Purkinje cell (primary cell): ENCODE measurements around the gene CYP2C18. TPM values are rescaled to one million over a fixed set of nuclear protein-coding genes. Genes with fewer than 3 reads are reported as not detected.

Experiments used
- polyA plus RNA-seq: library from polyadenylated mRNA; unstranded; fragments of >200 nt; fragmentation: Nextera tagmentation; gene quantifications from 2 replicates; pipeline ENCODE4 v1.2.1, GENCODE V29; 2014

Gene CYP2C18
- polyA plus RNA-seq, result 5.4 and 9.5 TPM in 2 replicates

GRCh38 chr10:94683214-94684054 is at the start of gene CYP2C18:
TSS of gene CYP2C18 (plus strand) at chr10:94683729. CDS start at chr10:94683820, 91 bp downstream.

GRCh38 chr10:94762393-94762792 is 78.9 kb downstream of the CYP2C18 start, which contains the start of gene CYP2C19:
TSS of gene CYP2C19 (plus strand) at chr10:94762681. CDS start at chr10:94762706, 25 bp downstream.

Other genes starting within 250 kb of the CYP2C18 start
- gene HELLS, start 137.9 kb upstream of the CYP2C18 start, polyA plus RNA-seq, result 3.4 TPM in 1 of 2 replicates, not detected in the other
- gene CYP2C19, start 79.0 kb downstream of the CYP2C18 start, polyA plus RNA-seq, result 0.94 and 2.6 TPM in 2 replicates